Neural progenitor cell (in vitro differentiated cells): ENCODE data around the gene ERCC8.

Experiments
- CTCF ChIP-seq: fragments of 200-600 bp; sonication (generic); IDR thresholded peaks from 2 replicates; pipeline ENCODE4 v1.5.1; 2017; ENCODE audit warnings: antibody characterized with exemption, mild to moderate bottlenecking
- EZH2 ChIP-seq: fragments of 200-600 bp; sonication (generic); IDR thresholded peaks from 2 replicates; pipeline ENCODE4 v1.6.1; 2017; ENCODE audit warnings: antibody characterized with exemption, mild to moderate bottlenecking, moderate library complexity
- EZH2phosphoT487 ChIP-seq: fragments of 200-600 bp; sonication (generic); IDR thresholded peaks from 2 replicates; pipeline ENCODE4 v1.6.1; 2017; ENCODE audit warnings: antibody characterized with exemption

GRCh38 chr5:60835554-60835953, 109.3 kb downstream of the ERCC8 start:
- TF ChIP-seq CTCF (no peak), EZH2phosphoT487 (no peak), EZH2 (no peak)
